Putamen (tissue), 1 donor: ENCODE data around the gene LRP8.
"Not testable (repeated sequence)": the region's sequence is repeated elsewhere in the genome, so short reads cannot be mapped to it uniquely, and the experiment has no call there.

Experiments
- DNase-seq: peaks from one replicate; pipeline ENCODE4 v3.0.0-alpha.2; 2016; ENCODE audit warnings: low spot score

Gene LRP8

DNA sequence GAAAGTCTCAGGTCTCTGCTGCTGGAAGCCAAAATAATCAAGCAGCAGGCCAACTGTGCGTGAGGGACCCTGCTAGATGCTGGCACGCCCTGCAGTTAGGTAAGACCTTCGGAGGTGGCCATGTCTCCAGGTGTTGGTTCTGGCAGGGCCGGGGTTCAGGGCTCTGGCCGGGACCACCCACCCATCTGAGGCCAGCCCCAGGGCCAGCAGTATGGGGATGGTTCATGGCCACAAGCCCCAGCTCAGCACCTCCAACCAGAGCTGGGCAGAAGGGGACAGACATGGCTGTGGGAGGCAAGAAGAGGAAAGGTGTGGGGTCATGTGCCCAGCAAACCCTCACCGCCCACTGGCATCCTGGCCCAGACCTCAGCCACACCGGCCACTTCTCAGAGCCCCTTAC is 23.3 kb downstream of the LRP8 start:
- DNase-seq, result no peak

DNA sequence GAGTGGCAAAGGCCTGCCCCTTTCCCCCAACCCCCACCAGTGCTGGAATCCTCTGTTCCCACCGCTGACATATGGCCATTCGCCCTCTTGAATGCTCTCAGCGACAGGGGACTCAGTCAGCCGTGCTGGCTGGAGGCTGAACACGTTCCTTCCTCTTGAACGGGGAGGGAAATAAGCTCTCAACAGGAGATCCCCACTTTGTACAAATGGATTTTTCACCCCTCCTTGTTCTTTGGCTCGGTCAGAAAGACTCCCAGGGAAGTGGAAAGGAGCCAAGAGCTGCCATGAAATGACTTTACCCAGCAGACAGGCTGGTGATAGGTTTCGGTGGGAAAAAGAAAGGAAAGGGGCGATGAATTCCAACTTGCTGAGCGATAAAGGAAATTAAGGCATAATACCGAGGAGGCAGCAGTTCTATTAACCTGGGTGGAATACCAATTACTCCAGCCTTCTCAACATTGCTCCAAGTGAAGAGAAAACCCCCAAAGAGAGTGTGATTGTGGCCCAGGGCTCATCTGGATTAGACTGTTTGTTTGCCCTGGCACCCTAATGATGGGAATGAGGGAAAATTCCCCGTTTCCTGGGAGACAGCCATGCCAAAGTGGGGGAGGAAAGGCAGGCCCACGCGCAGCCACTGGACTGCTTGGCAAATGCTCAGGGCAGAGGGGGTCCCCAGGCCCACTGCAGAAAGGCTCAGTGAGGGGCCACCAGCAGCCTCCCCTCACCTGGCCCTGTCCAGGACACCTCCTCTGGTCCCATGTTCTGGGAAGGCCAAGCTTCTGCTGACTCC is 23.9 kb downstream of the LRP8 start:
- no peak for DNase-seq

DNA sequence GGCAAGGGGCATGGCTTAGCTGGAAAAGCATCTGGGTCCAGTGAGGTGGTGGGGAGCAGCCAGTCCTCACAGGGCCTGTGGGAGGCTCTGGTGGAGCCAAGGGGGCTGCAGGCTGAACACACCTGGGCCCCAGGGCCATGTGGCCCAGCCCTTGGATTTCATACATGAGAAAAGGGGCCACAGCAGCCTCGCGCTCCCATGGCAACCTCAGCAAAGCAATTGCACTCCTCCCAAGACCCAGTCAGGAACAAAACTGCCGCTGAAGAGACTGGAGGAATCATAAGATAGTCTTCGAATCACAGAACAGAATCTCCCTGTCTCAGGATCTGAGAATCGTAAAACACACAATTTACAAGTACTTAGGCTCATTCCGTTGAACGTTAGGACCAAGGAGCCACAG is 24.6 kb downstream of the LRP8 start:
- no peak for DNase-seq

GRCh38 chr1:53299233-53299632 is 28.6 kb downstream of the LRP8 start:
- no peak for DNase-seq

- no peak for DNase-seq
These were observed 29.7 kb downstream of the LRP8 start for GRCh38 chr1:53298045-53298637.

- DNase-seq, result no peak
These were observed 30.7 kb downstream of the LRP8 start for GRCh38 chr1:53297195-53297594.

DNA sequence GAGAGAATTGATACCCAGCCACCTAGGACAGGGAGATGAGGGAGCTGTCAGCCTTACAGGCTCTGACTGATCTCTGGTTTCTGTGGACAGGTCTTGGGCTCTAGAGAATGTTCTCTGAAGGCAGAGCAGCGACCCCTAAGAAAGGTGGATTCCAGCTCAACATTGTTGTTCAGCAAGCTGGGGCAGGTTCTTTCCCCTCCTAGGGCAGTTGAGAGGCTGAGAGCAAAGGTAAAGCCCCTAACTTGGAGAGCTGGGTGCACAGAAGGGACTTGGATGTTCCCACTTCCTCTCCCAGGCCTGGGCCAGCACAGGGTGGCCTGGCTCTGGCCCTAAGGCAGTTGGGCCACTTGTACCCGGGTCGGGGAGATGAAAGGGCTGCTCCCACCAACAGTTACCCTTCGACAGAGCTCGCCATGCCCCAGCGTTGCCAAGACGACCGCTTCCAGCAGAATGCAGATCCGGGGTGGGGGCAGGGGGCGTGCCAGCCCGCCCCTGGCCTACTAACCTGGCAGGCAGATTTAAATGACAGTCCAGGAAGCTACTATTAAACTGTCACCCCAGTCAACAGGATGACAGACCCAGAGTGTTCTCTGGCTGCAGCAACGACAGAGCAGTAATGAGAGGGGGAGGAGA is 31.6 kb downstream of the LRP8 start:
- DNase-seq, result no peak

DNA sequence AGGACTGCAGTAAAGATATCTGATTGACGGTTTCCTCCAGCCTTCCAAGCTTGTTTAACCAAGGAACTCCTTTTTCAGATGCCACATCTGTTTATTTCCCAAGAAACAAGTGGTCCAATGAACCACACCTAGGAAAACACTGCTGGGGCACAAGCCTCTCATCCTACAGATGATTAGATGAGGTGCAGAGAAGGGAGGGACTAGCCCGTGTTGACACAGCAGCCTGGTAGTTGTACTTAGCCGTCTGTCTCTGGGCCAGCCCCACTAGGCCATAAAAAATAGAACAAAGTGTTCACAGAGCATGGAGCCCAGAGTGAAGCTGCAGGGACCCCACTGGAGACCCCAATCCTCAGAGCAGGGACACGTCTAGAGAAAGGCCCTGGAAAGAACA is 32.1 kb downstream of the LRP8 start:
- DNase-seq, result no peak

DNA sequence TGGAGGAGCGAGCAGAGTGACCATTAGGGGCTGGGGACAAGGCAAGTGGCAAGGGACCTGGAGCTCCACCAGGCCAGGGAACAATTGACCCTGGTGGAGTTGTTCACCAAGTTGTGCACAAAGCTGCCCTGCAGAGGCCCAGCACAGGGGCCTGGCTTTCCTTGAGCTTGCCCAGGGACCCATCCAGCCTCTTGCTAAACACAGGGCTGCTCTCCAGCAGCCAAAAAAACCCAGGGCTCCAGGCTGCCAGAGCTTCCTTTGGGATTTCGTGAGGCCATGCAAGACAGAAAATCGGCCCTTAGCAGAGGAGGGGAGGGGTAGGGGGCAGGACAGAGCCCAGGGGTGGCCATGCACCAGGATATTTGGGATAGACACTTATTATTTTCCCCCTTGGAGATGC is 32.6 kb downstream of the LRP8 start:
- no peak for DNase-seq

- peak; percentile 78 for DNase-seq
These were observed 33.3 kb downstream of the LRP8 start for GRCh38 chr1:53294567-53294966.

DNA sequence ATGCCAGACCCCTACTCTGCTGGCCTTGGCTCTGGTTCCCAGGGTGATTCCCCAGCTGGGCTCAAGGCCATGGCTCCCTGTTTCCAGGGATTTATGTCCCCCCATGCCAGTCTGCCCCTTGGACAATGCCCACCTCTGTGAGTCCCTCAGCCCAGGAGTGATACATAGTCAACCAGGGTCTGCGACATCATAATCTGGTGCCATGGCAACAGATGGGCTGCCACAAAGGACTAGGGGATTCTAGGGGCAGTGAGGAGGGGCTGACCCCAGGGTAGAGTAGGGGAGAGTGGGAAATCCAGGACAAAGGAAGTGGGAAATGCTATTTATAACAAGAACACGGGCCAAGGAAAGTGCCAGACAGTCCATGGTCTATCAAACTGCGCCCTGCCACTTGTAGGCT is 33.8 kb downstream of the LRP8 start:
- DNase-seq, result no peak

DNA sequence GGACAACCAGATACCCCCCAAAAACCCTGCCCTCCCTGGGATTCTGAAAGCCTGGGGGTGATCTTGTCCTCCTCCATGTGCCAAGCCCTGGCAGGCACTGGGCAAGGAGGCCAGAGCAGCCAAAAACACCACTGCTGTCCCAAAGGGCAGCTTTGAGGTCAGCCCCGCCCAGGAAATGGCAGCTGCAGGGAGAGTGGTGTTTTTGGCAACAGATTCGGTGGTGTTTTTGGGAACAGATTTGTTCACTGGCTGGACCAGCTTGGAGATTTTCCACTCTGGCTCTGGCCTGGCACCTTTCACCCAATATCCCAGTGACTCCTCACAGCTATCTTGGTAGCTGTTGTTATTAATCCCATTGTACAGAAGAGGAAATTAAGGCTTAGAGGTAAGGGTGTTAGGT is 34.7 kb downstream of the LRP8 start:
- DNase-seq, result no peak

- DNase-seq, result no peak
These were observed 35.2 kb downstream of the LRP8 start for GRCh38 chr1:53292690-53293089.

- DNase-seq, result no peak
These were observed 36.3 kb downstream of the LRP8 start for GRCh38 chr1:53291574-53291973.

- no peak for DNase-seq
These were observed 39.0 kb downstream of the LRP8 start for GRCh38 chr1:53288790-53289429.

DNA sequence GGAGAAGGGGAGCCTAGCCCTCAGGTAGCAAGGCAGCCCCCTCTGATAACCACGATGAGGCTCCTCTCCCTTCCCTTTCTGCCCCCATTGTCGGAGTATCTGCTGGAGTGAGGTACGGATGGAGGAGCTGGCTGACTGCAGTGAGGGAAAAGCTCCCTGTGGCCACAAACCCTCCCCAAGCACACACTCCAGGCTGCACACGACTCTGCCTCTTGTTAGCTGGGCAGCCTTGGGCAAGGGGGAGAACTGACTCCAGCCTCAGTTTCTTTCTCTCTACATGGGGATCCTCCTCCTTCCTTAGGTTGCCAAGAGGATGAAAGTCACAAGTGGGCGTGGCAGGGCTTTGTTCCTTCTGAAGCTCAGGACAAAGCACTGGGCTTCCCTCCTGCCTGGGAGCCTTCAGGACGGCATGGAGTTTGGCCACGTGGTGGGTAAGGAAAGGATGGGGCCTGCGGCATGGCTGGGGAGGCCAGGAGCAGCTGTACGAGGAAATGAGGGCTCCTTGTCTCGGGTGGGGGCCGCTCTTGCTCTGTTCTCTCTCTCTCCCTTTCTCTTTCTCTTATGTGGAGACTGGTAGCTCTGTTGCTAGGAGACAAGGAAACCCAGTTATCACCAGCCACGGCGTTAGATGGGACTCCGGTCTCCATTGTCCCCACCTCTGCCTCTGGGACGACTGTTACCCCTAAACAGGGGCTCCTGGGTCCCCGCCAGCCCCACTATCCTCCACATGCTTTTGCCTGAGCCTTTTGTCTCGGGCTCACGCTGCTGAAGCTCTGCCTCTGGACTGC is 39.7 kb downstream of the LRP8 start:
- DNase-seq, result no peak

DNA sequence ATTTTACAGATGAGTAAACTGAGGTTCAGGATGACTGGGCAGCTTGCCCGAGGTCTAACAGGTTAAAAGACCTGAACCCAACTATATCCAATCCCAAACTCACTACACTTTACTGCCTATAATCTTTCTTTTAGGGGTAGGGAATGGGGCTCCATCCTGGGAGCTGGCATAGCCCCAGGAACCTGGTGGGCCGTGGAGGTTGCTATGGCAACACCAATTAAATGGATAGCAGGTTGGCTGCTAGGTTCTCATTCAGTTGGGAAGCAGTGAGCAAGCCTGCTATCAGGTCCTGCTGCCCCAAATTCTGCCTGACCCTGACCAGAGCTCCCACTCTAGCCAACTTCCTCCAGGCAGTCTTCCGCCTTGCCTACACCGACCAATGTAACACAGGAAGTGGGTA is 40.9 kb downstream of the LRP8 start:
- DNase-seq, result no peak

GRCh38 chr1:53285969-53286760 is 41.7 kb downstream of the LRP8 start:
- DNase-seq, result no peak

DNA sequence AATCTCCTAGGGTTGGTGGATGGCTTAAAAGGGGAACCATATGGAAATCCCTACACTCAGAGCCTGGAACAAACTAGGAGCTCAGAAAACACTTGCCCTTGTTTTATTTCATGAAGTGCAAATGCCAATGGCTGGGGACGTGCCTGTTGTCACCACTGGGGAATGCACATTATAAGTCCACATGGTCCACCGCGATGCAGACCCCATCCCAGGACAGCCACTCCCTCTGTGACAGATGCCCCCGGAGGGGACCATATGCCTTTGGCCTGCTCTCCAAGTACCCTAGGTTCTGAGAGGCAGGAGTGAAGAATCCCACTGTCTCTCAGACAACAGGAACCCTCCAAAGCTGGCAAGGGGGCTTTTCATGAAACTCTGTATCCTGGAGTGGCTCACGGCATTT is 42.3 kb downstream of the LRP8 start:
- no peak for DNase-seq

DNA sequence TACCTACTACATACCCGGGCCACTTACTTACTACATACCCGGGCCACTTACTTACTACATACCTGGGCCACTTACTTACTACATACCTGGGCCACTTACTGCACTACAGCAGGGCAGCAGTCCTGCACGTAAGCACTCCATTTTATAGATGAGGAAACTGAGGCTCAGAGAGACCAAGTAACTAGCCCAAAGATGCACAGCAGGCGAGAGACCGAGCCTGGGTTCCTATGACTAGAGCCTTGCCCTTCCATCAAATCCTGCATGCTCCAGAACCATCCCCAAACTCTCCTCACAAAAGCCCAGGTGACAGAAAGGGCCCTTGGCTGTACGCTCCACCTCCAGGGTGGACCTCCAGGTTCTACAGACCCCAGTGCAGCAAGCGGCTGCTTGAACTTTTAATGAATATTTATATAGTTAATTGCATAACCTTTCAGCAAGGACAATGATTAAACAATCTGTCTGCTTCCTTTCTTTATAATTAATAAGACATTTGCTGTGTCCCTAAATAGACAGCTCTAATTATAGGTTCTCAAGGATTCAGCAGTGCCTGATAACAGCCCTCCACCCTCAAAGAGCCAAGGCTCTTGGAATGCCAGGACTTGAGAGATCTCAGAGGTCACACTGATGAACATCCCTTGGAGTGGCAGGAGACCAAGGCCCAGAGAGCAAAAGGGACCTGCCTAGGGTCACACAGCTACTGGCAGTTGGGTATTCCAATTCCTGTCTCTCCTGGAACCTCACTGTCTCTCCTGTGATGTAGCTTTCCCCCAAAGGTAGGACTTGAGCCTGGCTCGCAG is 43.4 kb downstream of the LRP8 start:
- DNase-seq, result no peak

- DNase-seq, result not testable (repeated sequence)
These were observed 44.7 kb downstream of the LRP8 start for GRCh38 chr1:53283156-53283555.
